Measurements from ENCODE around the gene TSPAN32.

TSPAN32 gene

GRCh38 chr11:2287091-2287490 is 14.7 kb upstream of the TSPAN32 start:
- DNase-seq (ENCODE audit: low read depth in 4 of 4, low spot score in 1 of 4) = no peak

GRCh38 chr11:2289350-2289749 is 12.5 kb upstream of the TSPAN32 start:
- DNase-seq (ENCODE audit: low read depth in 4 of 4, low spot score in 1 of 4) = no peak

- no peak for DNase-seq (ENCODE audit: low read depth in 4 of 4, low spot score in 1 of 4)
These were observed 12.0 kb upstream of the TSPAN32 start for GRCh38 chr11:2289859-2290258.

GRCh38 chr11:2290351-2290841 is 11.4 kb upstream of the TSPAN32 start:
- no peak for DNase-seq (ENCODE audit: low read depth in 4 of 4, low spot score in 1 of 4)

GRCh38 chr11:2293531-2293971 is 8.3 kb upstream of the TSPAN32 start:
- DNase-seq (ENCODE audit: low read depth in 4 of 4, low spot score in 1 of 4) = no peak

- DNase-seq (ENCODE audit: low read depth in 4 of 4, low spot score in 1 of 4) = no peak
These were observed 7.6 kb upstream of the TSPAN32 start for GRCh38 chr11:2293984-2294925.

GRCh38 chr11:2294926-2295290 is 6.9 kb upstream of the TSPAN32 start:
- DNase-seq (ENCODE audit: low read depth in 4 of 4, low spot score in 1 of 4) = no peak

- DNase-seq (ENCODE audit: low read depth in 4 of 4, low spot score in 1 of 4) = no peak
These were observed 5.6 kb upstream of the TSPAN32 start for GRCh38 chr11:2295971-2296912.

GRCh38 chr11:2296913-2297622 is 4.7 kb upstream of the TSPAN32 start:
- no peak for DNase-seq (ENCODE audit: low read depth in 4 of 4, low spot score in 1 of 4)

- no peak for DNase-seq (ENCODE audit: low read depth in 4 of 4, low spot score in 1 of 4)
These were observed 4.2 kb upstream of the TSPAN32 start for GRCh38 chr11:2297623-2298030.

- DNase-seq (ENCODE audit: low read depth in 4 of 4, low spot score in 1 of 4) = no peak
These were observed 3.5 kb upstream of the TSPAN32 start for GRCh38 chr11:2298131-2298794.

GRCh38 chr11:2298795-2299761 is 2.7 kb upstream of the TSPAN32 start:
- no peak for DNase-seq (ENCODE audit: low read depth in 4 of 4, low spot score in 1 of 4)

- no peak for DNase-seq (ENCODE audit: low read depth in 4 of 4, low spot score in 1 of 4)
These were observed 2.0 kb upstream of the TSPAN32 start for GRCh38 chr11:2299773-2300172.

- no peak for DNase-seq (ENCODE audit: low read depth in 4 of 4, low spot score in 1 of 4)
These were observed 1.4 kb upstream of the TSPAN32 start for GRCh38 chr11:2300290-2300935.

GRCh38 chr11:2300936-2301630 is 730 bp upstream of the TSPAN32 start:
- DNase-seq (ENCODE audit: low read depth in 4 of 4, low spot score in 1 of 4) = no peak

GRCh38 chr11:2302306-2302895 is 588 bp downstream of the TSPAN32 start:
- no peak for DNase-seq (ENCODE audit: low read depth in 4 of 4, low spot score in 1 of 4)

- no peak for DNase-seq (ENCODE audit: low read depth in 4 of 4, low spot score in 1 of 4)
These were observed 1.2 kb downstream of the TSPAN32 start for GRCh38 chr11:2302896-2303626.
